Activated CD8-positive, alpha-beta memory T cell treated with anti-CD3 and anti-CD28 coated beads, Interleukin-2, amount 50 U/mL, for 24 hours (primary cell): ENCODE data around the gene LARGE2.

ENCODE experiments used
- DNase-seq: peaks from one replicate; pipeline ENCODE4 v3.0.0-alpha.2; 2020; ENCODE audit errors: extremely low read depth

Gene LARGE2

GRCh38 chr11:45913942-45914635 lies 8.4 kb upstream of the LARGE2 start:
- no peak for DNase-seq

DNA sequence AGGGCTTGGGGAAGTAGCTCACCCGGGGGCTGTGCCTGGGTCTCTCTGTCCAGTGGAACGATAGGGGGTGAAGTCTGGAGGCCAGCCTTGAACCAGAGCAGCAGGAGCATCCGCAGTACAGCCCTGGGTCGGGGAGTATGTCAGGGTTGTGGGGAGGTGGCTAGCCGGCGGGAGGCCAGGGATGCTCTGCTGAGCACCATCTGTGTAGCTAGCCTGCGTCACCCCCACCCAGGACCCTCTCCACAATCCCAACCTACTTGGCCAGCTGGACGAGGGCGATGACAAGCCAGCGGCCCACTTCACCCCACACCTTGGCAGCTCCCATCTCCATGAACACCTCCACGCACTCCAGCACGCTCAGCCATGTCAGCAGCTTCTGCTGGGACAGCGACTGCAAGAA lies 7.0 kb upstream of the LARGE2 start:
- DNase-seq: no peak

- no peak for DNase-seq
These were observed 5.2 kb upstream of the LARGE2 start for GRCh38 chr11:45917286-45917622.

- peak; percentile 91 for DNase-seq
These were observed 4.7 kb upstream of the LARGE2 start, which contains the start of gene PEX16 for GRCh38 chr11:45917623-45918330. Gene PEX16, minus strand, starts transcription at chr11:45917877. Its CDS starts 66 bp downstream, at chr11:45917811.

GRCh38 chr11:45918331-45918941 lies 4.0 kb upstream of the LARGE2 start:
- DNase-seq: peak; percentile 27

GRCh38 chr11:45918962-45919675 lies 3.3 kb upstream of the LARGE2 start:
- DNase-seq: no peak

DNA sequence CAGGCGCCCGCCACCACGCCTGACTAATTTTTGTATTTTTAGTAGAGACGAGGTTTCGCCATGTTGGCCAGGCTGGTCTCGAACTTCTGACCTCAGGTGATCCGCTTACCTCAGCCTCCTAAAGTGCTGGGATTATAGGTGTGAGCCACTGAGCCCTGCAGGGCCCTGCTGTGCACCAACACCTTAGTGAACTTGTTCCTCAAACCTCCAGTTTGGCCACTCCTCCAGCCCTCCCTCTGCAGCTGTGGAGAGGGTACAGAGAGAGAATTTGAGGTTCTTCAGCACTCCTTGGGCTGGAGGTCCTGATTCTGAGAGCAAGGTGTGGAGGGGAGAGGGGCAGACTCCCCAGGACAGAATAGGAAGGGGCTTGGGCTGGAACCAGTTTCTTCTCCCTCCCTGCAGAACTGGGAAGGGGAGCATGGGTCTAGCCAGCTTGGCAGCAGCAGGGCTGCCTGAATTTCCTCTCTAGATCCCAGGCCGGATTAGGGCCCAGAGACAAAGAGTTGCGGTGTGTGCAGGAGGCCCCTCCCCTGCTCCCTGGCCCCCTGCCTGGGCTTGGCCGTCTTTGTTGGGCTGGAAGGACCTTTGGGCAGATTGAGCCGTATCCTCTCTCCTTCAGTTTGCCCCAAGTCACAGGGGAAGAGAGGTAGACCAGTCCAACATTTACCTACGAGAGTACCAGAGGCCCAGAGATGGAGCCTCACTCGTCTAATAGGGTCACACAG lies 2.5 kb upstream of the LARGE2 start:
- no peak for DNase-seq

DNA sequence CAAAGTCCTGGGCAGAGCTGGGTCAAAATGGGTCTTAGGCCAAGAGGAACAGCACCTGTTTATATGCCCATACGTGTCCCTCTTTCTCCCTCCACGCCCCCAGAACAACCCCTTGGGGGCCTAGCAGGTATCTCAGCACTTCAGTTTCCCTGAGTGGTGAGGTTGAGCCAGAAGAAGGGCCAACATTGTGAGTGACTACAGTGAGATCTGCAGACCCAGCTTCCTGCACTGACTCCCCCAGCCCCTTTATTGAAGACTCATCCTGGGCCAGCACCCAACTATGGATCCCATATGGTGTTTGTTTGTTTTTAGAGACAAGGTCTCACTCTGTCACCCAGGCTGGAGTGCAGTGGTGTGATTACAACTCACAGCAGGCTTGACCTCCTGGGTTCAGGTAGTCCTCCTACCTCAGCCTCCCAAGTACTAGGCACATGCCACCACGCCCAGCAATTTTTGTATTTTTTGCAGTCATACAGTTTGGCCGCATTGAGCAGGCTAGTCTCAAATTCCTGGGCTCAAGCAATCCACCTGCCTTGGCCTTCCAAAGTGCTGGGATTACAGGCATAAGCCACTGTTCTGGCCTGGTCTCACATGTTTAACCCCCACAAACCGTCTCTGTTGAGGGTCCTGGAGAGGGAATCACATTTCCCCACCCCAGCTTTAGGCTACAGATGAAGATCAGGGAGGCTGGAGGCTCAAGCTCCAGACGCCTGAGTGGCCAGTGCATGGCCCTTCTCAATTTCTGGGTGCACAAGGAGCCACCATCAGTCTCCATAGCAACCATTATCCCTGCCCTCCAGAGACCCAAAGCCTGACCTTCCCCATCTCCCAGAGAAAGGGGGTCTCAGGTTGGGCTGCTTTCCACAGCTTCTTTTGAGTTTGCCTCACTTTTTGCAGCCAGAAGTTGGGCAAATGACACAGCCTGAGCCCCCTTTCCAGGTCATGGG lies 1.7 kb upstream of the LARGE2 start:
- no peak for DNase-seq

DNA sequence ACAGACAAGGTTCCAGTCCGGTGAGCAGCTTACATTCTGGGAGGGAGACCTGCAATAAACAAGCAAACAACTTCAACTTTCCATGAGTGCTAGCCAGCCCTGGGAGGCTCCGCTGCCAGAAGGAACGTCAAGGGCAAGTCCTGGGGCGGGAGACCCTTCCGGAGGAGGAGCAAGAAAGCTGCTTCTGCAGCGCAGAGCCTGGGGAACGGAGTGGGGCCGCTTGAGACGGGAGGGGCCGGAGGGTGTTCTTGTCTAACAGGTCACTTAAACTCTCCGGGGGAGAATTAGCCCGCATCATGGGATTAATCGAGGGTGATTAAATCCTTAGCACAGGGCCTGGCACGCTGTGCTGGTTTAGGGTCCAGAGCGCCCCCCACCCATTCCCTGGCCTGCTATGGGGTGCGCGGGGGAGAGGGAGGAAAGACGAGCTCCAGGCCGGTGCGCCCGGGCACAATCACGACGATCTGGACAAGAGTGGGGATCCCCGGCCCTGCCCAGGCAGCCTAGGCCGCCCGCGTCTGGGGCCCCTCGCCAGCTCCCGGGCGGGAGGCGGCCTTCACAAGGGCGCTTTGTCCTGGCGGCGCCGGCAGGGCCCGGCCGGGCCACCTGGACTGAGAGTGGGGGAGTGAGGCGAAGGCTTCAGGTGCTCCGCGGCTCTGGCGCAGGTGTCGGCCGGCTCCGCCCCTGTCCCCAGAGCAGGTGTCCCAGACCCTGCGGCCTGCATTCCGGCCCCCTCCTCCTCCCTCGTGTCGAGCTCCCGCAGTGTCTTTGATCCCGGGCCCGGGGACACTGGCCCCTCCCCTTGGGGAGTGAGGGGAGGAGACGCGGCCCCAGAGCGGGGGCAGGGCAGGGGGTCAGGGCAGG lies 663 bp upstream of the LARGE2 start:
- DNase-seq: no peak

DNA sequence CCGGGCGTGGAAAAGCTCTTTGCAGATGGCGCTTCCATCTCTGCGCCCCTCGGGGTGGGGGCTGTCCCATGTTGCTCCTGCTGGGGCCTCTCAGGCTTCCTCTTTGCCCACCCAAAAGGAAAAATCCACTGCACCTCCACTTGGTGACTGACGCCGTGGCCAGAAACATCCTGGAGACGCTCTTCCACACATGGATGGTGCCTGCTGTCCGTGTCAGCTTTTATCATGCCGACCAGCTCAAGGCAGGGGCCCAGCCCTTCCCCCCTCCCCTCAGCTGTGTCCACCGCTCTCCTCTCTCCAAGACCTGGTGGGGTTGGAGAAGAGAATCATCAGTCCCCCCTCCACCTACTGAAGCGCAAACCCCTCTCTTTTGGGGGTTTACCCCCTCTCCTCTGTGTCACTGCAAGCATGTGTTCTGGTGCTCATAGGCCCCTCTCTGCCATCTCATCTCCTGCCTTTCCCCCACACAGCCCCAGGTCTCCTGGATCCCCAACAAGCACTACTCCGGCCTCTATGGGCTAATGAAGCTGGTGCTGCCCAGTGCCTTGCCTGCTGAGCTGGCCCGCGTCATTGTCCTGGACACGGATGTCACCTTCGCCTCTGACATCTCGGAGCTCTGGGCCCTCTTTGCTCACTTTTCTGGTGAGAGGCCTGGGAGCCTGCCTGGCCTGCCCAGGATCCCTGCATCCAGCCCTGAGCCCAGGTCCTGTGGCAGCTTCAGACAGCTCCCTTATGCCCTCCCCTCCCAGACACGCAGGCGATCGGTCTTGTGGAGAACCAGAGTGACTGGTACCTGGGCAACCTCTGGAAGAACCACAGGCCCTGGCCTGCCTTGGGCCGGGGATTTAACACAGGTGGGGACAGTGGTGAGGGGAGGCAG lies 1.8 kb downstream of the LARGE2 start:
- DNase-seq: no peak

DNA sequence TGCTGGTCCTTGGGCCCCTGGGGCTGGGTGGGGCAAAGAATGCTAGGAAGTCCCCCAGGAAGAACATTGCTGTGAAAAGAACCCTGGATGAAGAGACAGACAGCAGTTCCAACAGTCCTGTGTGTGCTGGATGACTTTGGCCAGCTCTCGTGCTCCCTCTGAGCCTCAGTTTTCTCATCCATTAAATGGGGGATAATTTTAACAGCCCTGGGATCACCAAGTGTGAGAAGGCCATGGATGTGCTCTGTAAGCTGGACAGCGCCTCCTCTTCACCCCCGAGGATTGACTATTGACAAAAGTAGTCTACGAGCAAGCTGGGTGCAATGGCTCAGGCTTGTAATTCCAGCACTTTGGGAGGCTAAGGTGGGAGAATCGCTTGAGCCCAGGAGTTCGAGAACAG lies 2.5 kb downstream of the LARGE2 start:
- no peak for DNase-seq

- DNase-seq: no peak
These were observed 3.1 kb downstream of the LARGE2 start for GRCh38 chr11:45925550-45925949.

DNA sequence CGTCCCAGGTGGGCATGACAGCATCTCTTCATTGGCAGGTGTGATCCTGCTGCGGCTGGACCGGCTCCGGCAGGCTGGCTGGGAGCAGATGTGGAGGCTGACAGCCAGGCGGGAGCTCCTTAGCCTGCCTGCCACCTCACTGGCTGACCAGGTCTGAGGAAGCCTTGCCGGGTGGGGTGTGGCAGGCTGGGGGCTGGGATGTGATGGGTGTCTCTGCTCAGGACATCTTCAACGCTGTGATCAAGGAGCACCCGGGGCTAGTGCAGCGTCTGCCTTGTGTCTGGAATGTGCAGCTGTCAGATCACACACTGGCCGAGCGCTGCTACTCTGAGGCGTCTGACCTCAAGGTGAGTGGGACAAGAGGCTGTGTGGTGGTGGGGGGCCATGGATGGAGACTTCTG lies 3.5 kb downstream of the LARGE2 start:
- DNase-seq: no peak

GRCh38 chr11:45926536-45927331 lies 4.3 kb downstream of the LARGE2 start:
- no peak for DNase-seq

DNA sequence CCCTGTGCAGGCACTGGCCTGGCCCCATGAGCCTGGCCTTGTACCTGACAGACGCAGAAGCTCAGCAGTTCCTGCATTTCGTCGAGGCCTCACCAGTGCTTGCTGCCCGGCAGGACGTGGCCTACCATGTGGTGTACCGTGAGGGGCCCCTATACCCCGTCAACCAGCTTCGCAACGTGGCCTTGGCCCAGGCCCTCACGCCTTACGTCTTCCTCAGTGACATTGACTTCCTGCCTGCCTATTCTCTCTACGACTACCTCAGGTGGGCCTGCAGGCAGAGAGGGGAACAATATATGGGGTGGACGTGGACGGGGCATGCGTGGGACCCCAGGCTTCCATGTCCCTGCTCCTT lies 4.9 kb downstream of the LARGE2 start:
- DNase-seq: no peak

DNA sequence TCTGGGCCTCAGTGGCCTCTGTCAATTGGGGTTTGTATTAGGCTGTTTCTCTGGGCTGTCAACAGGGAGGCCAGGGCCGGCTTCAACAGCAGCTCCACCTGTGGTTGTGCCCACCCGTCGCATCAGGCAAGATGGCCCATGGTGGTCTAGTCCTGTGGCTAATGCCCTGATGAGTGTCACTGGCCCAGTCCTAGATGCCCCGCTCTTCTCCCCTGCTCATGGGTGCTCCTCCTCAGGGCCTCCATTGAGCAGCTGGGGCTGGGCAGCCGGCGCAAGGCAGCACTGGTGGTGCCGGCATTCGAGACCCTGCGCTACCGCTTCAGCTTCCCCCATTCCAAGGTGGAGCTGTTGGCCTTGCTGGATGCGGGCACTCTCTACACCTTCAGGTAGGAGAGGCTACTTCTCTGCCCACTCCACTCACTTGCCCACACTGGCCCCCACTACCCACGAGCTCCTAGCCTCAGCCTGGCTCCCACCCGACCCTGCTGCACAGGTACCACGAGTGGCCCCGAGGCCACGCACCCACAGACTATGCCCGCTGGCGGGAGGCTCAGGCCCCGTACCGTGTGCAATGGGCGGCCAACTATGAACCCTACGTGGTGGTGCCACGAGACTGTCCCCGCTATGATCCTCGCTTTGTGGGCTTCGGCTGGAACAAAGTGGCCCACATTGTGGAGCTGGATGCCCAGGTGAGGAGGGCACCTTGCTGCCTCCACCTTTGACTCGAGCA lies 5.4 kb downstream of the LARGE2 start:
- no peak for DNase-seq

DNA sequence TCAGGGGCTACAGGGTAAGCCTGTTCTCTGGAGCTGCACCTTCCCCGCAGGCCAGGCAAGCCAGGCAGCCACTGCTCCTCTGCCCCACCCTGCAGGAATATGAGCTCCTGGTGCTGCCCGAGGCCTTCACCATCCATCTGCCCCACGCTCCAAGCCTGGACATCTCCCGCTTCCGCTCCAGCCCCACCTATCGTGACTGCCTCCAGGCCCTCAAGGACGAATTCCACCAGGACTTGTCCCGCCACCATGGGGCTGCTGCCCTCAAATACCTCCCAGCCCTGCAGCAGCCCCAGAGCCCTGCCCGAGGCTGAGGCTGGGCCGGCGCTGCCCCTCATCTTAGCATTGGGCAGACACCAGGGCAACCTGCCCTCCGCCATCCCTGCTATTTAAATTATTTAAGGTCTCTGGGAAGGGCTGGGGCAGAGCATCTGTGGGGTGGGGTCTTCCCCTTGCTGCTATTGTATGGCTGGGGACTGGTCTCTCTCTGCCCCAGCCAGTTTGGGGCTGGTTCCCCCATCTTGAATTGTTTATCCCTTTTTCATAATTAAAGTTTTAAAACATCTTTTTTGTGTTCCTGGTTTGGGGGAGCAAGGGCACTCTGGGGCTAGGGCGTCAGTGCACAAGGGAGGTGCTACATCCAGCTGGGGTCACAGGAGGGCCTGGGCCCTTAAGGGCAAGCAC lies 6.2 kb downstream of the LARGE2 start:
- DNase-seq: no peak
